ENCODE data around the gene TRAPPC3.

TRAPPC3 gene

GRCh38 chr1:36168514-36168913 lies 19.2 kb upstream of the TRAPPC3 start:
- ChIA-PET POLR2A (no interaction called here), CTCF (interaction anchor here (0.7 kb wide), 1 partner anchor 127 kb away, joined by 3 read pairs; no protein-coding TSS in a partner anchor)
- TF ChIP-seq BHLHE40 (IDR thresholded peaks at IDR 0.05; ENCODE audit: borderline replicate concordance) (no peak), LEF1 (IDR thresholded peaks at IDR 0.05; ENCODE audit: borderline replicate concordance) (no peak), PKNOX1 (IDR thresholded peaks at IDR 0.05) (no peak), ZNF384 (IDR thresholded peaks at IDR 0.05) (no peak), HDGF (IDR thresholded peaks at IDR 0.05; ENCODE audit: borderline replicate concordance) (no peak), ELF4 (IDR thresholded peaks at IDR 0.05) (no peak), FOXK2 (IDR thresholded peaks at IDR 0.05) (no peak), NFRKB (IDR thresholded peaks at IDR 0.05) (no peak), SUZ12 (IDR thresholded peaks at IDR 0.05) (no peak), SP1 (IDR thresholded peaks at IDR 0.05) (no peak), TARDBP (IDR thresholded peaks at IDR 0.05) (no peak), CTBP1 (IDR thresholded peaks at IDR 0.05; ENCODE audit: borderline replicate concordance) (no peak), L3MBTL2 (conservative IDR thresholded peaks at IDR 0.05) (no peak), FOXM1 (IDR thresholded peaks at IDR 0.05; ENCODE audit: borderline replicate concordance) (no peak), FOXA1 (IDR thresholded peaks at IDR 0.05) (no peak), ARNT (IDR thresholded peaks at IDR 0.05) (no peak)
- no peak for DNase-seq (ENCODE audit: extremely low spot score)

GRCh38 chr1:36166938-36167905 lies 17.9 kb upstream of the TRAPPC3 start:
- ChIA-PET POLR2A (interaction anchor here (1.5 kb wide), 1 partner anchor 11 kb away, joined by 6 read pairs; the partner anchor contains the start of gene MAP7D1), CTCF (interaction anchor here (0.6 to 0.7 kb wide), 2 partner anchors 21 to 212 kb away, joined by 3 to 5 read pairs; no protein-coding TSS in a partner anchor)
- no peak for TF ChIP-seq ZNF384 (IDR thresholded peaks at IDR 0.05)
- no peak for DNase-seq (ENCODE audit: extremely low spot score)

GRCh38 chr1:36166136-36166535 lies 16.9 kb upstream of the TRAPPC3 start:
- TF ChIP-seq ZNF384 (IDR thresholded peaks at IDR 0.05) = 0 out of 2 replicates have a peak, but pooled peaks have one; percentile 5
- TF ChIP-seq ARNT (IDR thresholded peaks at IDR 0.05) = no peak
- CTCF ChIA-PET = no interaction called here
- no peak for DNase-seq (ENCODE audit: extremely low spot score)
- POLR2A ChIA-PET = interaction anchor here (1.5 kb wide), 2 partner anchors 10 to 16 kb away, joined by 5 to 6 read pairs; partner anchors contain the start of genes MAP7D1 and TRAPPC3

- no peak for TF ChIP-seq CTBP1 (IDR thresholded peaks at IDR 0.05; ENCODE audit: borderline replicate concordance)
- TF ChIP-seq FOXM1 (IDR thresholded peaks at IDR 0.05; ENCODE audit: borderline replicate concordance) = no peak
- no peak for TF ChIP-seq ZNF384 (IDR thresholded peaks at IDR 0.05)
- no peak for TF ChIP-seq SUZ12 (IDR thresholded peaks at IDR 0.05)
- no peak for TF ChIP-seq BHLHE40 (IDR thresholded peaks at IDR 0.05; ENCODE audit: borderline replicate concordance)
- no peak for TF ChIP-seq SP1 (IDR thresholded peaks at IDR 0.05)
- TF ChIP-seq PKNOX1 (IDR thresholded peaks at IDR 0.05) = no peak
- TF ChIP-seq HDGF (IDR thresholded peaks at IDR 0.05; ENCODE audit: borderline replicate concordance) = no peak
- TF ChIP-seq ELF4 (IDR thresholded peaks at IDR 0.05) = no peak
- TF ChIP-seq L3MBTL2 (conservative IDR thresholded peaks at IDR 0.05) = no peak
- no peak for TF ChIP-seq TARDBP (IDR thresholded peaks at IDR 0.05)
- no peak for TF ChIP-seq FOXK2 (IDR thresholded peaks at IDR 0.05)
- no peak for TF ChIP-seq LEF1 (IDR thresholded peaks at IDR 0.05; ENCODE audit: borderline replicate concordance)
- CTCF ChIA-PET = interaction anchor here (0.7 kb wide), 1 partner anchor 789 kb away, joined by 4 read pairs; no protein-coding TSS in a partner anchor
- POLR2A ChIA-PET = interaction anchor here (1.3 to 1.5 kb wide), 2 partner anchors 9 to 15 kb away, joined by 3 to 5 read pairs; partner anchors contain the start of gene TRAPPC3
Observed at GRCh38 chr1:36165145-36165544, 15.9 kb upstream of the TRAPPC3 start.

GRCh38 chr1:36164361-36164760 lies 15.1 kb upstream of the TRAPPC3 start:
- TF ChIP-seq HDGF (IDR thresholded peaks at IDR 0.05; ENCODE audit: borderline replicate concordance) = no peak
- no peak for TF ChIP-seq BHLHE40 (IDR thresholded peaks at IDR 0.05; ENCODE audit: borderline replicate concordance)
- no peak for TF ChIP-seq FOXK2 (IDR thresholded peaks at IDR 0.05)
- no peak for TF ChIP-seq PKNOX1 (IDR thresholded peaks at IDR 0.05)
- TF ChIP-seq ELF4 (IDR thresholded peaks at IDR 0.05) = no peak
- no peak for TF ChIP-seq ARNT (IDR thresholded peaks at IDR 0.05)
- TF ChIP-seq FOXM1 (IDR thresholded peaks at IDR 0.05; ENCODE audit: borderline replicate concordance) = no peak
- no peak for TF ChIP-seq FOXA1 (IDR thresholded peaks at IDR 0.05)
- no peak for TF ChIP-seq SP1 (IDR thresholded peaks at IDR 0.05)
- TF ChIP-seq ZNF384 (IDR thresholded peaks at IDR 0.05) = no peak
- ChIA-PET CTCF (no interaction called here), POLR2A (interaction anchor here (1.3 kb wide), 1 partner anchor 8 kb away, joined by 3 read pairs; no protein-coding TSS in a partner anchor)
- no peak for DNase-seq (ENCODE audit: extremely low spot score)

More at GRCh38 chr1:36165145-36165544, 15.9 kb upstream of the TRAPPC3 start:
- DNase-seq (ENCODE audit: extremely low spot score) = no peak

- CTCF ChIA-PET = no interaction called here
Observed at GRCh38 chr1:36163426-36163825, 14.1 kb upstream of the TRAPPC3 start.

More at GRCh38 chr1:36163426-36163825, 14.1 kb upstream of the TRAPPC3 start:
- TF ChIP-seq FOXA1 (IDR thresholded peaks at IDR 0.05) (no peak), L3MBTL2 (conservative IDR thresholded peaks at IDR 0.05) (no peak), TARDBP (IDR thresholded peaks at IDR 0.05) (no peak), HDGF (IDR thresholded peaks at IDR 0.05; ENCODE audit: borderline replicate concordance) (no peak), FOXK2 (IDR thresholded peaks at IDR 0.05) (no peak), PKNOX1 (IDR thresholded peaks at IDR 0.05) (no peak), ARNT (IDR thresholded peaks at IDR 0.05) (no peak), BHLHE40 (IDR thresholded peaks at IDR 0.05; ENCODE audit: borderline replicate concordance) (no peak), NFRKB (IDR thresholded peaks at IDR 0.05) (no peak), LEF1 (IDR thresholded peaks at IDR 0.05; ENCODE audit: borderline replicate concordance) (no peak), ZNF384 (IDR thresholded peaks at IDR 0.05) (no peak), ELF4 (IDR thresholded peaks at IDR 0.05) (no peak), SUZ12 (IDR thresholded peaks at IDR 0.05) (no peak), SP1 (IDR thresholded peaks at IDR 0.05) (no peak), CTBP1 (IDR thresholded peaks at IDR 0.05; ENCODE audit: borderline replicate concordance) (no peak), FOXM1 (IDR thresholded peaks at IDR 0.05; ENCODE audit: borderline replicate concordance) (no peak)
- no peak for DNase-seq (ENCODE audit: extremely low spot score)
- POLR2A ChIA-PET = interaction anchor here (2.1 to 5.5 kb wide), 2 partner anchors 13 to 60 kb away, joined by 7 to 42 read pairs; partner anchors contain the start of genes THRAP3 and TRAPPC3
